K562 (cell line): ENCODE measurements around the gene TTC28. TPM values are rescaled to one million over a fixed set of nuclear protein-coding genes. Genes with fewer than 3 reads are reported as not detected.

Experiments
- ATAC-seq: fragments of 200-7000 bp; cut with Tn5 transposase; 3 replicates; pipeline ENCODE4 v1.9.1; 2020; ENCODE audit warnings: moderate library complexity
- BruUV-seq: library from RNA; stranded (reverse); fragments of 400-500 nt; replicated peaks from 2 replicates; lab custom pipeline; 2021; lab: Mats Ljungman, UMichigan
- CTCF ChIA-PET: fragments of 300-600 bp; formaldehyde crosslinking; extraction: SDS; loops from one replicate; lab custom pipeline; 2021; ENCODE audit warnings: low intra/inter-chr PET ratio; lab: Yijun Ruan, JAX
- POLR2A ChIA-PET: fragments of 300-600, 350-650 bp; sonication (Branson Sonifier 250); formaldehyde crosslinking; extraction: SDS; loops from one replicate; lab custom pipeline; 2021; ENCODE audit warnings: antibody characterized with exemption, inconsistent platforms; lab: Yijun Ruan, JAX
- DNase-seq, 4 experiments: peaks; one replicate each; pipeline versions ENCODE4 v3.0.0 to v3.0.0-alpha.2; 2011 to 2018; ENCODE audit warnings: low spot score in 3 of 4, mixed read lengths in 3 of 4; ENCODE audit errors: extremely low read depth in 1 of 4
- FAIRE-seq: peaks from 2 replicates; lab custom pipeline; 2011; peaks lifted over from hg19 to GRCh38; lab: Jason Lieb, UNC
- H2AFZ ChIP-seq: 2 replicates; pipeline ENCODE4 v1.6.0; 2011; ENCODE audit warnings: low read depth, low read length, control low read depth, inconsistent platforms
- H3K27ac ChIP-seq: fragments of 200-600 bp; 3 replicates; pipeline ENCODE4 v1.8.0; 2011; ENCODE audit warnings: low read depth, mild to moderate bottlenecking, control low read depth, inconsistent platforms, low read length, moderate library complexity, mixed read lengths; ENCODE audit errors: extremely low read depth
- H3K27me3 ChIP-seq, 2 experiments: fragments of 300-600 bp in 1 of 2; 2 replicates in 1 of 2; 3 replicates in 1 of 2; pipeline versions ENCODE4 v1.6.0 to v1.8.0; 2011; ENCODE audit warnings: inconsistent platforms in 2 of 2, low read length in 2 of 2, mild to moderate bottlenecking in 1 of 2, mixed read lengths in 1 of 2, moderate library complexity in 1 of 2; ENCODE audit not compliant: control insufficient read depth in 2 of 2, insufficient read depth in 2 of 2
- H3K36me3 ChIP-seq: fragments of 300-600 bp; 3 replicates; pipeline ENCODE4 v1.8.0; 2011; ENCODE audit warnings: mild to moderate bottlenecking, low read length, inconsistent platforms; ENCODE audit not compliant: control insufficient read depth, insufficient read depth
- H3K4me1 ChIP-seq, 2 experiments: fragments of 200-600 bp in 1 of 2; replicated peaks in 1 of 2; 2 replicates in 1 of 2; 3 replicates in 1 of 2; pipeline versions ENCODE4 v1.5.1 to v1.8.0; 2011; ENCODE audit warnings: inconsistent platforms in 2 of 2, low read length in 2 of 2, mild to moderate bottlenecking in 1 of 2, mixed read lengths in 1 of 2, moderate library complexity in 1 of 2; ENCODE audit not compliant: control insufficient read depth in 2 of 2, insufficient read depth in 2 of 2
- H3K4me2 ChIP-seq: 2 replicates; pipeline ENCODE4 v1.6.1; 2011; ENCODE audit warnings: low read length, control low read depth, inconsistent platforms, mixed read lengths; ENCODE audit not compliant: insufficient read depth
- H3K4me3 ChIP-seq: fragments of 200-600 bp; sonication (generic), shearing (Covaris generic); 2 replicates; pipeline ENCODE4 v1.5.1; 2016; ENCODE audit warnings: control low read depth, inconsistent platforms
- H3K79me2 ChIP-seq: fragments of 200-600 bp; 3 replicates; pipeline ENCODE4 v1.8.0; 2011; ENCODE audit warnings: low read length, inconsistent platforms; ENCODE audit not compliant: control insufficient read depth, insufficient read depth
- H3K9ac ChIP-seq, 2 experiments: 2 replicates each; pipeline versions ENCODE4 v1.6.0 to v1.6.1; 2011; ENCODE audit warnings: low read depth in 2 of 2, low read length in 2 of 2, control low read depth in 1 of 2, inconsistent platforms in 1 of 2, mild to moderate bottlenecking in 1 of 2, mixed read lengths in 1 of 2; ENCODE audit not compliant: insufficient read depth in 1 of 2
- H3K9me1 ChIP-seq: one replicate; pipeline ENCODE4 v1.6.0; 2011; ENCODE audit warnings: inconsistent platforms, mild to moderate bottlenecking, low read length, moderate library complexity; ENCODE audit not compliant: control insufficient read depth, insufficient read depth
- H3K9me3 ChIP-seq: replicated peaks from 2 replicates; pipeline ENCODE4 v1.5.1; 2011; ENCODE audit warnings: low read depth, low read length, inconsistent platforms; ENCODE audit not compliant: control insufficient read depth, insufficient read depth
- H4K20me1 ChIP-seq: replicated peaks from 2 replicates; pipeline ENCODE4 v1.6.1; 2011; ENCODE audit warnings: low read length, inconsistent platforms, mixed read lengths; ENCODE audit not compliant: control insufficient read depth, insufficient read depth
- GTF2B ChIP-seq: IDR thresholded peaks from 2 replicates; pipeline ENCODE4 v1.6.1; 2011; ENCODE audit not compliant: insufficient read length; ENCODE audit errors: extremely low read depth
- HIVEP1 ChIP-seq: fragments of 250-450 bp; sonication (Bioruptor Pico); IDR thresholded peaks from 2 replicates; pipeline ENCODE4 v1.4.0; 2020; ENCODE audit warnings: mild to moderate bottlenecking
- ILK ChIP-seq: fragments of 450-650 bp; IDR thresholded peaks from 2 replicates; pipeline ENCODE4 v1.6.1; 2016; ENCODE audit warnings: missing genetic modification characterization, low read depth, mild to moderate bottlenecking, missing compliant biosample characterization, moderate library complexity, borderline replicate concordance
- MEF2D ChIP-seq: conservative IDR thresholded peaks from 2 replicates; pipeline ENCODE4 v1.6.1; 2016; ENCODE audit warnings: low read depth, missing genetic modification characterization, missing compliant biosample characterization
- MTA3 ChIP-seq: fragments of 450-650 bp; formaldehyde crosslinking; IDR thresholded peaks from 2 replicates; pipeline ENCODE4 v1.6.1; 2017; ENCODE audit warnings: mild to moderate bottlenecking, borderline replicate concordance
- PHF21A ChIP-seq: fragments of 450-650 bp; IDR thresholded peaks from 2 replicates; pipeline ENCODE4 v1.6.1; 2017; ENCODE audit warnings: low read depth, borderline replicate concordance
- SIX5 ChIP-seq, 2 experiments: IDR thresholded peaks; 2 replicates each; pipeline ENCODE4 v1.6.1; 2011; ENCODE audit warnings: low read length in 2 of 2, borderline replicate concordance in 1 of 2, low read depth in 1 of 2, mild to moderate bottlenecking in 1 of 2, moderate library complexity in 1 of 2; ENCODE audit not compliant: insufficient read depth in 1 of 2
- STAT5B ChIP-seq: fragments of 250-450 bp; sonication (Bioruptor Pico); IDR thresholded peaks from 2 replicates; pipeline ENCODE4 v1.8.0; 2021; ENCODE audit warnings: mild to moderate bottlenecking, inconsistent platforms
- SUPT5H ChIP-seq: fragments of 450-650 bp; IDR thresholded peaks from 2 replicates; pipeline ENCODE4 v1.6.1; 2016
- TEAD4 ChIP-seq, 2 experiments: sonication (generic) in 1 of 2; formaldehyde crosslinking in 1 of 2; IDR thresholded peaks; 2 replicates each; pipeline versions ENCODE4 v1.6.1 to v1.8.0; 2012 to 2022; ENCODE audit warnings: borderline replicate concordance in 1 of 2, inconsistent platforms in 1 of 2, low read length in 1 of 2, mild to moderate bottlenecking in 1 of 2, missing genetic modification reagents in 1 of 2
- USF1 ChIP-seq: sonication (generic); formaldehyde crosslinking; IDR thresholded peaks from 2 replicates; pipeline ENCODE4 v1.9.0; 2022; ENCODE audit warnings: mild to moderate bottlenecking, missing genetic modification reagents
- YBX1 ChIP-seq: fragments of 450-650 bp; IDR thresholded peaks from 2 replicates; pipeline ENCODE4 v1.7.1; 2016; ENCODE audit warnings: mild to moderate bottlenecking
- ZNF253 ChIP-seq: fragments of 250-450 bp; sonication (Bioruptor Pico); conservative IDR thresholded peaks from 2 replicates; pipeline ENCODE4 v1.6.1; 2021; ENCODE audit warnings: mild to moderate bottlenecking
- WGBS: fragments of 100-300 bp; shearing (Covaris generic); methylation state at CpG from one replicate; pipeline ENCODE4 v1.1.6; 2016; ENCODE audit warnings: low coverage, mixed read lengths; ENCODE audit not compliant: insufficient coverage; ENCODE audit errors: missing lambda C conversion rate; 5-methylcytosine and 5-hydroxymethylcytosine counted together
- in situ Hi-C: fragments of 300-500 bp; cut with MboI; formaldehyde crosslinking; loops from 4 replicates; pipeline ENCODE4 v1.15.0; 2018; ENCODE audit warnings: inconsistent platforms, mixed read lengths
- intact Hi-C: fragments of 100-400 bp; cut with micrococcal nuclease; formaldehyde crosslinking; loops from 2 replicates; pipeline ENCODE4 v1.14.2; 2022
- polyA plus RNA-seq, 8 experiments: library from polyadenylated mRNA; depleted of rRNA in 4 of 8; stranded (reverse) in 5 of 8; unstranded in 3 of 8; fragments of >200 nt; fragmentation: Nextera tagmentation in 2 of 8; fragmentation: Illumina TruSeq in 1 of 8; extraction: Ambion mirVana in 2 of 8; extraction: Trizol in 1 of 8; gene quantifications; 2 replicates each; pipeline versions ENCODE4 v1.2.1 to v1.2.3, GENCODE V29; 2011 to 2014; ENCODE audit warnings: inconsistent platforms in 1 of 8, missing spikeins in 1 of 8
- total RNA-seq, 7 experiments: library from RNA; depleted of rRNA in 6 of 7; stranded (reverse); fragments of >200 nt in 6 of 7; fragmentation: Illumina TruSeq in 2 of 7; extraction: Trizol in 2 of 7; gene quantifications; 2 replicates each; pipeline versions ENCODE4 v1.2.1 to v1.2.3, GENCODE V29; 2011 to 2021; ENCODE audit warnings: low replicate concordance in 1 of 7
- TF ChIP-seq, protein P1 (sequence below): fragments of 450-650 bp; formaldehyde crosslinking; IDR thresholded peaks from 2 replicates; pipeline ENCODE4 v1.4.0; 2022; ENCODE audit warnings: missing genetic modification characterization
- TF ChIP-seq, protein P2 (sequence below): fragments of 250-450 bp; sonication (Bioruptor Pico); IDR thresholded peaks from 2 replicates; pipeline ENCODE4 v1.8.0; 2021; ENCODE audit warnings: moderate library complexity, mild to moderate bottlenecking, inconsistent platforms

The TTC28 gene
- total and polyA plus RNA-seq, 9 of the 15 experiments (the other 6 are each of a cell fraction or from before 2014, with no cell fraction given): 0.22 to 10.7 (median 3.1) TPM

GRCh38 chr22:28375761-28376534 is 303.7 kb downstream of the TTC28 start (continued):
- TF ChIP-seq, protein P1, sequence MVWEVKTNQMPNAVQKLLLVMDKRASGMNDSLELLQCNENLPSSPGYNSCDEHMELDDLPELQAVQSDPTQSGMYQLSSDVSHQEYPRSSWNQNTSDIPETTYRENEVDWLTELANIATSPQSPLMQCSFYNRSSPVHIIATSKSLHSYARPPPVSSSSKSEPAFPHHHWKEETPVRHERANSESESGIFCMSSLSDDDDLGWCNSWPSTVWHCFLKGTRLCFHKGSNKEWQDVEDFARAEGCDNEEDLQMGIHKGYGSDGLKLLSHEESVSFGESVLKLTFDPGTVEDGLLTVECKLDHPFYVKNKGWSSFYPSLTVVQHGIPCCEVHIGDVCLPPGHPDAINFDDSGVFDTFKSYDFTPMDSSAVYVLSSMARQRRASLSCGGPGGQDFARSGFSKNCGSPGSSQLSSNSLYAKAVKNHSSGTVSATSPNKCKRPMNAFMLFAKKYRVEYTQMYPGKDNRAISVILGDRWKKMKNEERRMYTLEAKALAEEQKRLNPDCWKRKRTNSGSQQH (CRISPR knock-in tag): no peak
- TF ChIP-seq HIVEP1 (no peak), SIX5 (IDR thresholded peaks at IDR 0.05; ENCODE audit: borderline replicate concordance in 1 of 2, insufficient read depth in 1 of 2, low read depth in 1 of 2, low read length in 2 of 2) (no peak), YBX1 (no peak), TEAD4 (IDR thresholded peaks at IDR 0.05; ENCODE audit: low read length) (no peak), TEAD4 (CRISPR knock-in tag; IDR thresholded peaks at IDR 0.05; ENCODE audit: borderline replicate concordance) (no peak), USF1 (CRISPR knock-in tag) (no peak), SUPT5H (no peak)

- in situ Hi-C loops (no loop called here), intact Hi-C loops (no loop called here)
- Histone ChIP-seq H3K4me3 (no peak overlapping the region), H2AFZ (no peak overlapping the region), H3K27me3 (no peaks in the 10 kb centered on the region), H3K79me2 (no peaks in the 10 kb centered on the region), H3K4me1 (peaks cover 0 to 5% of the 10 kb centered on the region in 2 experiments; a peak in 3 of 5 replicates), H3K27ac (no peak overlapping the region), H3K9me3 (no peaks in the 10 kb centered on the region), H3K9me1 (no peaks in the 10 kb centered on the region), H3K9ac (no peak overlapping the region), H3K4me2 (no peak overlapping the region), H4K20me1 (no peaks in the 10 kb centered on the region), H3K36me3 (no peaks in the 10 kb centered on the region)
- WGBS: 6% methylated on average over 2 of the region's 2 CpGs
- ATAC-seq (no peak), FAIRE-seq (no peak), DNase-seq (no peak)
- ChIA-PET POLR2A (interaction anchor here (0.9 kb wide), 1 partner anchor 38 kb away, joined by 4 read pairs; no protein-coding TSS in a partner anchor), CTCF (no interaction called here)
- no TSS peak for BruUV-seq
- no peak for TF ChIP-seq MTA3
- no peak for TF ChIP-seq ZNF253 (CRISPR knock-in tag)
- TF ChIP-seq, protein P2, sequence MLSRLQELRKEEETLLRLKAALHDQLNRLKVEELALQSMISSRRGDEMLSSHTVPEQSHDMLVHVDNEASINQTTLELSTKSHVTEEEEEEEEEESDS: no peak
- no peak for TF ChIP-seq STAT5B (CRISPR knock-in tag)
- TF ChIP-seq PHF21A: no peak
- TF ChIP-seq MEF2D (tag): peak; percentile 93
- TF ChIP-seq GTF2B: no peak
- no peak for TF ChIP-seq ILK (tag)
Measured at GRCh38 chr22:28373831-28374230, 305.8 kb downstream of the TTC28 start.
